Hepatic stellate cell (primary cell): ENCODE results near the gene MAPK8IP3.

Experiments
- DNase-seq: peaks from one replicate; pipeline ENCODE4 v3.0.0; 2011; ENCODE audit warnings: low spot score

The MAPK8IP3 gene

GRCh38 chr16:1740234-1740633 is 34.2 kb downstream of the MAPK8IP3 start:
- DNase-seq = no peak

DNA sequence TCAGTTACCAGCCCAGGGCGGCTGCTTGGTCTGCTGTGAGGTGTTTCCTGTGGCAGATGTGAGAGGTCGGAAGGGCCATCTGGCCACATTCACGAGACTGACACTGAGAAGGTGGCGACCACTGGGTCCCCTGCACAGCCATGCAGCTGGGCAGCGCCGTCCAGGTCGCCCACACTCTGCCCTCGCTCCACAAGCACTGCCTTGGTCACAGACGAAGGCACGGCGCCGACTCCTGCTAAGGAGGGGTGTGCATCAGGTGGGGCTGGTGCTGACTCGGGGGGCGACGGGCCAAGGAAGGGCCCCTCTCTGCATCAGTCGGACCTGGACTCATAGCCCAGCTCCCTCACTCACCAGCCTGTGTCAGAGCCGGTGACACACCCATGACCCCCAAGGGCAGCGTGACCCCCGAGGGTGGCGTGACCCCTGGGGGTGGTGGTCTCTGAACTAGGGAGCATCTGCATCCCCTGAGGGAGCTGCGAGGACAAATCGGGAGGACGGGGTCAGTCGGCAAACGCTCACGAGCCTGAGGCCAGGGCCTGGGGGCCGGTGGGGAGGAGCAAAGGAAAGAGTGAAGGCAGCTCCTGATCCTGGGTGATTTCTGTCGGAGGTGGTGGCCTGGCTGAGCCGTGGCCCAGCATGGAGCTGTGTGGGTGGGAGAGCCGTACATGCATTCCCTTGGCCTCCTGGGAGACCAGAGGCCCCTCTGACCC is 34.9 kb downstream of the MAPK8IP3 start:
- no peak for DNase-seq

- no peak for DNase-seq
These were observed 35.7 kb downstream of the MAPK8IP3 start for GRCh38 chr16:1741553-1742165.

- DNase-seq = no peak
These were observed 37.7 kb downstream of the MAPK8IP3 start for GRCh38 chr16:1743376-1744337.

DNA sequence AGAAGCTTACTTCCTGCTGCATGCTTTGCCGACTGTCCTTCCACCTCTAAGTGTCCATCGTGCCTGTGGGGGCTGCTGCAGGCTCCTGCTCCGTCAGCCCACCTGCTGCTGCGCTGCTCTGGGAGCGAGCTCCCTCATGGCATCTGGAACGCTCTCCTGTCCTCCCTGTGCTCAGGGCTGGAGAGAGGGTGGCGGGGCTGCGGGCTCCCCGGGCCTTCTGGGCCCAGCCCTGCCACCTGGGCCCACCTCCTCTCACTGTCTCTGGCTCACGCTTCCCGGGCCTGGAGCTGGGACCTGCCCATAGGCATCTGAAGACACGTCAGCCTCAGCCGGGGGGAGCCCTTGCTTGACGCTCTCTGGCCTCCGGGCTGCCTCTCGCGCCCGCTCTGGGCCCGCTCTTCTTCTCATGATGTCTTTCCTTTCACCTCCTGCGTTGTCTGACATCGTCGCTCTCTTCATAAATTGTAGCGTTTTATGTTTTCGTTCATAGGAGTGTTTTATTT is 38.4 kb downstream of the MAPK8IP3 start:
- DNase-seq = no peak

GRCh38 chr16:1745181-1745899 is 39.3 kb downstream of the MAPK8IP3 start:
- peak; percentile 84 for DNase-seq

GRCh38 chr16:1745900-1746692 is 40.1 kb downstream of the MAPK8IP3 start:
- DNase-seq = no peak

DNA sequence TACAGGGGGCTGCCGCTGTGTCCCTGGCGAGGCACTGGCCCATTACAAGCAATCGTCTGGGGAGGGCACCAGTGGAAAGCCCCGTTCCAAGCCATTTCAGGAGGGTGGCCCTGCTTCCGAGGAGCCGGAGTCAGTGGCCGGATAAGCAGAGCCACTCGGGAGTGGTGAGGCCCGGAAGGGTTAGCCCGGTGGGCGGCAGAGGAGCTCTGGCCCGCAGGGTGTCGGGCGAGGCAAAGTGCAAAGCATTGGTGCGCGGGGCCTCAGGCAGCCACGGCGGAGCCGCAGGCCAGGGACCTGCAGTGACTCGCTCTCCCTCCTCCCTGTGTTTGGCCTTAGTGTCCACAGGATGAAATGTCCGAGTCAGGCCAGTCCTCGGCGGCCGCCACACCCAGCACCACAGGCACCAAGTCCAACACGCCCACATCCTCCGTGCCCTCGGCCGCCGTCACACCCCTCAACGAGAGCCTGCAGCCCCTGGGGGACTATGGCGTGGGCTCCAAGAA is 40.7 kb downstream of the MAPK8IP3 start:
- no peak for DNase-seq

GRCh38 chr16:1747934-1748333 is 41.9 kb downstream of the MAPK8IP3 start:
- no peak for DNase-seq

DNA sequence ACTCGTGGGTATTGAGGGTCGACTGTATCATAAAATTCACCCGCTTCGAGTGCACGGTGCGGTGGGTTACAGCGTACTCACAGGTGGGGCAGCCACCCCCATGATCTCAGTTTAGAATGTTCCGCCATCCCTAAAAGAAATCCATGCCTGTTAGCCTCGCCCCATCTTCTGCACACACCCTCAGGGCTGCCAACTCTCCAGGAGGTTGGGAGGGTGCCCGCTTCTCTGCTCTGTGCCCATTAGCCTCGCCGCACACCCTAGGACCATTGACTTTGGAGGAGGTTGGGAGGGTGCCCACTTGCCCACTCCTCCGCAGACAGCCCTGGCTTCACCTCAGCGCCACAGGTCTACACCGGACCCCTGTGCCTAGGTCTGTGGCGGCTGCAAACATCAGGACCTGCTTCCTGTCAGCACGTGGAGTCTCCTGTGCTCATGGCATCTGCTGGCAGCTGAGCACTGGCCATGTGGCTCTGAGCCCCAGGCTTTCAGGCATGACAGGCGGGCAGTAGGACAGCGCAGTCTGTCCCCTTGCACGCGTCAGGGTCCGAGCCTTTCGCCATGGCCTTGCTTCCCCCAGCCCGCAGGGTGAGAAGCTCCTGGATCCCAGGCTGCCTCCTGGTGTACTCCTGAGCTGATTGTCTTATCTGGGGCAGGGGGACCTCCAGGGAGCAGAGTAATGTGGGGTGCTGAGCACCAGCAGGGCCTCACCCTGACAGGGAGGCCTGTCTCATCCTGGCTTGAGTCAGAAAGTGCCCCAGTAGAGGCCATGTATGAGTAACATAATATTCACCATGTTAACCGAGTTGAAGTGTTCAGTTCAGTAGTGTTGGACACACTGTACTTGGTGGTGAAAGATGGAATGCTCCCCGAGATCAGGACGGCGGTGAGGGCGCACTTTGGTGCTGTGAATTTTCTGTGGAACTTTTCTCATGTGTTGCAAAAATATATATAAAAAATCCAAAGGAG is 43.4 kb downstream of the MAPK8IP3 start:
- no peak for DNase-seq

- no peak for DNase-seq
These were observed 46.0 kb downstream of the MAPK8IP3 start for GRCh38 chr16:1751946-1752345.

- no peak for DNase-seq
These were observed 46.9 kb downstream of the MAPK8IP3 start for GRCh38 chr16:1752853-1753252.

- DNase-seq = no peak
These were observed 48.2 kb downstream of the MAPK8IP3 start for GRCh38 chr16:1754204-1754603.

- no peak for DNase-seq
These were observed 51.9 kb downstream of the MAPK8IP3 start for GRCh38 chr16:1757714-1758461.

DNA sequence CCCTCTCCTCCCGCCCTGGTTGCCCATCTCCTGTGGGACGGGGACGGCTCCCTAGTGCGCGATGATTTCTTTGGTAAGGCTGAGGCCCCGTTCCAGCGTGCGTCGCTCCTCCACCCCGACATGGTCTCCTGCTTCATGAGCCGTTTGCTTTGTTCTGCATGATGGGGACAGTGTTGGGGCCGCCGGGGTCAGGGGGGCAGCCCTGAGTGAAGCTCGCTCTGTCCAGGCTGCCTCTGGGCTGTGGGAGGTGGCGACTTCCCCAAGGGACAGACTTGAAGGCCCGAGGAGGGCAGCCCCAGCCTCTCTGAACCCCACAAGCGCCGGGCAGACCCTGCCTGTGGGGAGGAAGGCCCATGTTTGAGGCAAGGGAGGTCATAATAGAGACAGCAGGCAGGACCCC is 52.9 kb downstream of the MAPK8IP3 start:
- DNase-seq = no peak

GRCh38 chr16:1759511-1759910 is 53.5 kb downstream of the MAPK8IP3 start:
- no peak for DNase-seq

GRCh38 chr16:1760911-1761310 is 54.9 kb downstream of the MAPK8IP3 start:
- DNase-seq = no peak

DNA sequence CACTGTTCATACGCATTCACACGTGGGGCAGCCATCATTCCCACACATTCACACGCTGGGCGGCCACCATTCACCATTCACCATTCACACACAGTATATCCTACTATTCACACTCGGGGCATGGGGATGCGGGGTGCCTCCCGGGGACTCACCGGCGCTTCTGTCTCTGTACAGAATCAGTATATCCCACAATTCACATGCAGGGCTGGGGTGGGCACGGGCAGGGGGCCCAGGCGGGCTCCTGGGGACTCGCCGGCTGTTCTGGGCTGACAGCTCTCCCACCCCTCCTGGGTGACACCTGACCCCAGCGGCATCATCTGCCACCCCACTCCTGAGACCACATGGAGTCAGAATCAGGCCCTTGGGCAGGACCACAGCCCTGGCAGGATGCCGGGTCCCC is 55.8 kb downstream of the MAPK8IP3 start:
- no peak for DNase-seq
